ENCODE data around the gene FRMPD2.

Gene FRMPD2, protein sequence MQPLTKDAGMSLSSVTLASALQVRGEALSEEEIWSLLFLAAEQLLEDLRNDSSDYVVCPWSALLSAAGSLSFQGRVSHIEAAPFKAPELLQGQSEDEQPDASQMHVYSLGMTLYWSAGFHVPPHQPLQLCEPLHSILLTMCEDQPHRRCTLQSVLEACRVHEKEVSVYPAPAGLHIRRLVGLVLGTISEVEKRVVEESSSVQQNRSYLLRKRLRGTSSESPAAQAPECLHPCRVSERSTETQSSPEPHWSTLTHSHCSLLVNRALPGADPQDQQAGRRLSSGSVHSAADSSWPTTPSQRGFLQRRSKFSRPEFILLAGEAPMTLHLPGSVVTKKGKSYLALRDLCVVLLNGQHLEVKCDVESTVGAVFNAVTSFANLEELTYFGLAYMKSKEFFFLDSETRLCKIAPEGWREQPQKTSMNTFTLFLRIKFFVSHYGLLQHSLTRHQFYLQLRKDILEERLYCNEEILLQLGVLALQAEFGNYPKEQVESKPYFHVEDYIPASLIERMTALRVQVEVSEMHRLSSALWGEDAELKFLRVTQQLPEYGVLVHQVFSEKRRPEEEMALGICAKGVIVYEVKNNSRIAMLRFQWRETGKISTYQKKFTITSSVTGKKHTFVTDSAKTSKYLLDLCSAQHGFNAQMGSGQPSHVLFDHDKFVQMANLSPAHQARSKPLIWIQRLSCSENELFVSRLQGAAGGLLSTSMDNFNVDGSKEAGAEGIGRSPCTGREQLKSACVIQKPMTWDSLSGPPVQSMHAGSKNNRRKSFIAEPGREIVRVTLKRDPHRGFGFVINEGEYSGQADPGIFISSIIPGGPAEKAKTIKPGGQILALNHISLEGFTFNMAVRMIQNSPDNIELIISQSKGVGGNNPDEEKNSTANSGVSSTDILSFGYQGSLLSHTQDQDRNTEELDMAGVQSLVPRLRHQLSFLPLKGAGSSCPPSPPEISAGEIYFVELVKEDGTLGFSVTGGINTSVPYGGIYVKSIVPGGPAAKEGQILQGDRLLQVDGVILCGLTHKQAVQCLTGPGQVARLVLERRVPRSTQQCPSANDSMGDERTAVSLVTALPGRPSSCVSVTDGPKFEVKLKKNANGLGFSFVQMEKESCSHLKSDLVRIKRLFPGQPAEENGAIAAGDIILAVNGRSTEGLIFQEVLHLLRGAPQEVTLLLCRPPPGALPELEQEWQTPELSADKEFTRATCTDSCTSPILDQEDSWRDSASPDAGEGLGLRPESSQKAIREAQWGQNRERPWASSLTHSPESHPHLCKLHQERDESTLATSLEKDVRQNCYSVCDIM (N-terminal part only)

DNA sequence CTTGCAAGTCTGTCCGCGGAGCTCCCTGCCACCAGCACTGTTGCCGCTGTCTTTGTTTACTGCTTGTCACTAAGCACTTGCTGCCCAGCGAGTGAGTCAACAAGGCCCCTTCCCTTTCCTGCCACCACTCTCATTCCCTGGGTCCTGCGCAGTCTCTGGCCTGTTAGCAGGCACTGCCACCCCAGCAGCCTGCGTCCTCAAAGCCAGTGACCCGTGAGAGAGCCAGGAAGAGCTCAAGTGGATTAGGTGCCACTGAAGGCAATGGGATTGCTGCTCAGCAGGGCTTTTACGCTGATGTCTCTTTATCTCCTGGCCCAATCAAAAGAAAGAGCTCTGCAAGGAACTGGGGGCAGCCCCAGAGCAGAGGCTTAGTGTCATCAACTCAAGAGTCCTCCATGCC, at the start of gene FRMPD2:
TSS of gene FRMPD2 (minus strand) at position 61 of the 400 bp plus-strand sequence. CDS start 129 bp downstream, outside the sequence.
- in situ Hi-C loops (cut with HindIII; ENCODE audit: low sequenced_read_pairs): no loop called here
- no peak for TF ChIP-seq CTCF (IDR thresholded peaks at IDR 0.05; ENCODE audit: low read depth, low read length, missing control alignments)
- no peak within 1 kb of the TSS for H3K4me3 ChIP-seq (ENCODE audit: low read depth, low read length)
- no peak for DNase-seq (ENCODE audit: low read depth)

DNA sequence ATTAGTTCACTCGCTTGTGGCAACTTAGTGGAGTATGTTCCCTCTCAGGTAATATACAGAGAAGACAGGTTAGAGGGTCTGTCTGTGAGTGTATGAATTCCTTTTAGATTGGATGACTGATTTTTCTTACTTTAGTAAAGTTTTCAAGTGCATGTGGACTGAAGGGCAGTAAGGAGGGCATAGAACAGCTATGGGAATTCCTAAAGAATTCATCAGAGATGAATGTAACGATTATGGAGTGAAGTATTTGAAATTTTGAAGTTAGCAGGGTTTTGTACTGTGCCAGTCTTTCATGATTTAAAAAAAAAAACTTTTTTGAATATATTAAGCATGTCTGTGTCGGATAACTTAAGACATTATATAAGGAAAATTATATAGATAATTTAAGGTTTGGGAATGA, 47.5 kb upstream of the FRMPD2 start:
- DNase-seq (ENCODE audit: low read depth): no peak
- no peak overlapping the region for H3K4me3 ChIP-seq (ENCODE audit: low read depth, low read length)
- no peak for TF ChIP-seq CTCF (IDR thresholded peaks at IDR 0.05; ENCODE audit: low read depth, low read length, missing control alignments)
- in situ Hi-C loops (cut with HindIII; ENCODE audit: low sequenced_read_pairs): no loop called here

DNA sequence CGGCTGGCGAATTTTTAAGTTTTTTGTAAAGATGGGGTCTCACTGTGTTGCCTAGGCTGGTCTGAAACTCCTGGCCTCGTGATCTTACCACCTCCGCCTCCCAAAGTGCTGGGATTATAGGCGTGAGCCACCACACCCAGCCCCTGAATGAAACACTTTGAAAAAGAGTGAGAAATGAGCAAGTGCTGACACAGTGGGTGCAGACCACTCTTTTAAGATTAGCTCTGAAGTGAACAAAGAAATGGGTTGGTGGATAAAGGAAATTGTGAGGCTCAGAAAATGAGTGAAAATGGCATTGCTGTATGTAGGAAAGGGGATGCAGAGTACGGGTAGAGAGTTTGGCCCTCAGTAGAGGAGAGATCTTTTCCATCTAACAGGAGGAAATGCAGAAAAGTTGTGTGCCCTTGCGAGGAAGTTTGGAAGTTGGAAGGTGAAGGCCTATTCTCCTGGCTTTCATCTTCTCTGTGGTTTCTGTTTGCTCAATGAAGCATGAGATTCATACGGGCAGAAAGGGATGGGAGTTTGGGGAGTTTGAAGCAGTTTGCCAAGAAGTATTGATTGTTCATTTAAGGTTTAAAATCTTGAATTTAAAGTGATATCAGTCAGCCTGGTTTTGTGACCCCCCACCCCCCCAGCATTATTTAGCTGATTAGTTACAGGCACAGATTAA, 43.0 kb upstream of the FRMPD2 start:
- no peak for DNase-seq (ENCODE audit: low read depth)
- in situ Hi-C loops (cut with HindIII; ENCODE audit: low sequenced_read_pairs): no loop called here
- no peak for TF ChIP-seq CTCF (IDR thresholded peaks at IDR 0.05; ENCODE audit: low read depth, low read length, missing control alignments)
- no peak overlapping the region for H3K4me3 ChIP-seq (ENCODE audit: low read depth, low read length)

DNA sequence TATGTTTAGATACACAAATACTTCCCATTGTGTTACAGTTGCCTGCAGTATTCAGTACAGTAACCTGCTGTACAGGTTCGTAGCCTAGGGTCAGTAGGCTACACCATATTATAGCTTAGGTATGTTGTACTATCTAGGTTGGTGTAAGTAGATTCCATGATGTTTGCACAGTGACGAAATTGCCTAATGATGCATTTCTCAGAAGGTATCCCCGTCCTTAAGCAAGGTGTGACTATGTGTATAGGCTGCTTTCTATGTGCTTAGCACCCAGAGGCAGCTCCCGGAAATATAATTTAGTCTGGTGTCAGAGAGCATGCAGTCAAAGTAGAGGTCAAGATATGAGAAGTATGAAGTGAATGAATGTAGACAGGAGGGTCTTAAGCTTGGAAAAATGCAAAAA, 41.7 kb upstream of the FRMPD2 start:
- DNase-seq (ENCODE audit: low read depth): no peak
- no peak for TF ChIP-seq CTCF (IDR thresholded peaks at IDR 0.05; ENCODE audit: low read depth, low read length, missing control alignments)
- in situ Hi-C loops (cut with HindIII; ENCODE audit: low sequenced_read_pairs): no loop called here
- no peak overlapping the region for H3K4me3 ChIP-seq (ENCODE audit: low read depth, low read length)

DNA sequence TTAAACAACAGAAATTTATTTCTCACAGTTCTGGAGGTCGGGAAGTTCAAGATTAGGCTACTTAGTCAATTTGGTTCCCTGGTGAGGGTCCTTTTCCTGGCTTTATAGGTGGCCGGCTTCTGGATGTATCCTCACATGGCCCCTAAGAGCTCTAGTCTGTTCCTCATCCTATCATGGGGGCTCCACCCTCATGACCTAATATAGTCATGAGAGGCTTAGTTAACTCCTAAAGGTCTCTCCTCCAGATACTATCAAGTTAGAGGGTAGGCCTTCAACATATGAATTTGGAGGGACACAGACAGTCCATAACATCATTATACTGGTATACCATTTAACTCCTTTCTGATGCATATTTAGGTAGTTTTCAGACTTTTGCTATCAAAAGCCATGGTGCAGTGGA, 39.6 kb upstream of the FRMPD2 start:
- H3K4me3 ChIP-seq (ENCODE audit: low read depth, low read length): no peak overlapping the region
- in situ Hi-C loops (cut with HindIII; ENCODE audit: low sequenced_read_pairs): no loop called here
- no peak for DNase-seq (ENCODE audit: low read depth)
- no peak for TF ChIP-seq CTCF (IDR thresholded peaks at IDR 0.05; ENCODE audit: low read depth, low read length, missing control alignments)
